Measurements from ENCODE around the gene CLINT1. TPM values are rescaled to one million over a fixed set of nuclear protein-coding genes. Genes with fewer than 3 reads are reported as not detected.

Gene CLINT1
- total and polyA plus RNA-seq, 2 of the 4 experiments (the other 2 are of a cell fraction) = 144 to 146 TPM

DNA sequence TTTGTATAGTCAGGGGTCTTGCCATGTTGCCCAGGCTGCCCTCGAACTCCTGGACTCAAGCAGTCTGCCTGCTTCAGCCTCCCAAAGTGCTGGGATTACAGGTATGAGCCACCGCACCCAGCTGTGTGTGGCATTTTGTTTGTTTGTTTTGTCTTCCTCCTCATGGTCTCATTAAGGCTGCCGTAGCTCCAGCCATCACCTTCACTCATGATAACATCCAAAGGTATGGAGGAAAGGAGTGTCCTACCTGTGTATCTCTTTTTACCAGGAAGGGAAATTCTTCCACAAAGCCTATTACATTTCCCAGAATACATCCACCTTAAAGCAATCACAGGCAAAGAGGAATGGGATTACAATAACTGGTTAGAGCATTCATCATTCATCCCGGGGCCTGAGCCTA is 88.3 kb downstream of the CLINT1 start:
- in situ Hi-C loops (cut with MboI; ENCODE audit: low sequenced_read_pairs) = no loop called here
- no peak overlapping the region for H4K5ac ChIP-seq (ENCODE audit: low read depth, low read length)
- H4K91ac ChIP-seq (ENCODE audit: insufficient read depth, low read depth, low read length) = no peak overlapping the region
- no CpG with 5 or more reads among the region's 4 CpGs for WGBS, 2 experiments (ENCODE audit: extremely low coverage in 2 of 2, insufficient read length in 1 of 2)
- no peaks in the 10 kb centered on the region for H3K36me3 ChIP-seq (ENCODE audit: control insufficient read depth, insufficient read depth, low read length)
- ChIA-PET CTCF (no interaction called here), POLR2A (ENCODE audit: unreplicated experiment) (no interaction called here)
- H4K20me1 ChIP-seq (ENCODE audit: insufficient read depth, low read length) = no peaks in the 10 kb centered on the region
- H3K14ac ChIP-seq (replicated peaks; ENCODE audit: low read depth, low read length) = no peak overlapping the region
- TF ChIP-seq FOS (IDR thresholded peaks at IDR 0.05; ENCODE audit: low read depth, low read length) (no peak), RAD21 (IDR thresholded peaks at IDR 0.05; ENCODE audit: low read length) (no peak), NFE2L2 (IDR thresholded peaks at IDR 0.05; ENCODE audit: low read depth, low read length) (no peak), RCOR1 (IDR thresholded peaks at IDR 0.05; ENCODE audit: insufficient replicate concordance, low read length) (no peak), MAFK (IDR thresholded peaks at IDR 0.05; ENCODE audit: low read depth, low read length) (no peak), CHD1 (IDR thresholded peaks at IDR 0.05; ENCODE audit: low read depth, low read length) (no peak), SMC3 (IDR thresholded peaks at IDR 0.05; ENCODE audit: low read depth, low read length) (no peak), POLR2A (IDR thresholded peaks at IDR 0.05; ENCODE audit: low read depth, low read length) (no peak), CEBPB (IDR thresholded peaks at IDR 0.05; ENCODE audit: low read depth, low read length) (no peak), MXI1 (IDR thresholded peaks at IDR 0.05; ENCODE audit: borderline replicate concordance, low read depth, low read length) (no peak), MAZ (IDR thresholded peaks at IDR 0.05; ENCODE audit: borderline replicate concordance, low read depth, low read length) (no peak), RFX5 (IDR thresholded peaks at IDR 0.05; ENCODE audit: low read depth, low read length) (no peak), BHLHE40 (IDR thresholded peaks at IDR 0.05; ENCODE audit: low read depth, low read length) (no peak)
- TF ChIP-seq, protein P1, sequence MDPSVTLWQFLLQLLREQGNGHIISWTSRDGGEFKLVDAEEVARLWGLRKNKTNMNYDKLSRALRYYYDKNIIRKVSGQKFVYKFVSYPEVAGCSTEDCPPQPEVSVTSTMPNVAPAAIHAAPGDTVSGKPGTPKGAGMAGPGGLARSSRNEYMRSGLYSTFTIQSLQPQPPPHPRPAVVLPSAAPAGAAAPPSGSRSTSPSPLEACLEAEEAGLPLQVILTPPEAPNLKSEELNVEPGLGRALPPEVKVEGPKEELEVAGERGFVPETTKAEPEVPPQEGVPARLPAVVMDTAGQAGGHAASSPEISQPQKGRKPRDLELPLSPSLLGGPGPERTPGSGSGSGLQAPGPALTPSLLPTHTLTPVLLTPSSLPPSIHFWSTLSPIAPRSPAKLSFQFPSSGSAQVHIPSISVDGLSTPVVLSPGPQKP (IDR thresholded peaks at IDR 0.05; ENCODE audit: borderline replicate concordance, low read depth, low read length) = no peak
- TF ChIP-seq, protein P2, sequence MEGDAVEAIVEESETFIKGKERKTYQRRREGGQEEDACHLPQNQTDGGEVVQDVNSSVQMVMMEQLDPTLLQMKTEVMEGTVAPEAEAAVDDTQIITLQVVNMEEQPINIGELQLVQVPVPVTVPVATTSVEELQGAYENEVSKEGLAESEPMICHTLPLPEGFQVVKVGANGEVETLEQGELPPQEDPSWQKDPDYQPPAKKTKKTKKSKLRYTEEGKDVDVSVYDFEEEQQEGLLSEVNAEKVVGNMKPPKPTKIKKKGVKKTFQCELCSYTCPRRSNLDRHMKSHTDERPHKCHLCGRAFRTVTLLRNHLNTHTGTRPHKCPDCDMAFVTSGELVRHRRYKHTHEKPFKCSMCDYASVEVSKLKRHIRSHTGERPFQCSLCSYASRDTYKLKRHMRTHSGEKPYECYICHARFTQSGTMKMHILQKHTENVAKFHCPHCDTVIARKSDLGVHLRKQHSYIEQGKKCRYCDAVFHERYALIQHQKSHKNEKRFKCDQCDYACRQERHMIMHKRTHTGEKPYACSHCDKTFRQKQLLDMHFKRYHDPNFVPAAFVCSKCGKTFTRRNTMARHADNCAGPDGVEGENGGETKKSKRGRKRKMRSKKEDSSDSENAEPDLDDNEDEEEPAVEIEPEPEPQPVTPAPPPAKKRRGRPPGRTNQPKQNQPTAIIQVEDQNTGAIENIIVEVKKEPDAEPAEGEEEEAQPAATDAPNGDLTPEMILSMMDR (conservative IDR thresholded peaks at IDR 0.05; ENCODE audit: low read depth, low read length) = no peak
- TF ChIP-seq, protein P3, sequence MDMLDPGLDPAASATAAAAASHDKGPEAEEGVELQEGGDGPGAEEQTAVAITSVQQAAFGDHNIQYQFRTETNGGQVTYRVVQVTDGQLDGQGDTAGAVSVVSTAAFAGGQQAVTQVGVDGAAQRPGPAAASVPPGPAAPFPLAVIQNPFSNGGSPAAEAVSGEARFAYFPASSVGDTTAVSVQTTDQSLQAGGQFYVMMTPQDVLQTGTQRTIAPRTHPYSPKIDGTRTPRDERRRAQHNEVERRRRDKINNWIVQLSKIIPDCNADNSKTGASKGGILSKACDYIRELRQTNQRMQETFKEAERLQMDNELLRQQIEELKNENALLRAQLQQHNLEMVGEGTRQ (IDR thresholded peaks at IDR 0.05; ENCODE audit: low read depth, low read length) = no peak
- no peak overlapping the region for H3K9ac ChIP-seq (ENCODE audit: low read depth, low read length)
- no peak overlapping the region for H3K4me3 ChIP-seq (ENCODE audit: insufficient read depth, low read depth, low read length)
- H2AFZ ChIP-seq (replicated peaks; ENCODE audit: low read length, poor library complexity) = no peak overlapping the region
- no peak overlapping the region for H3K23ac ChIP-seq (ENCODE audit: low read depth, low read length)
- no peak overlapping the region for H2AK9ac ChIP-seq (replicated peaks; ENCODE audit: low read depth, low read length, poor library complexity)
- H3K9me1 ChIP-seq (ENCODE audit: insufficient read depth, low read length) = 0 out of 2 replicates have a peak, but pooled peaks cover 6% of the 10 kb centered on the region
- no peaks in the 10 kb centered on the region for H3K79me1 ChIP-seq (ENCODE audit: low read depth in 1 of 2, low read length in 2 of 2)
- dilution Hi-C loops (cut with HindIII; ENCODE audit: low sequenced_read_pairs, unreplicated experiment) = no loop called here
- ATAC-seq (ENCODE audit: low read depth) = no peak
- no peak overlapping the region for H3K18ac ChIP-seq (ENCODE audit: low read depth, low read length)
- no TSS peak for BruUV-seq (replicated peaks)
- no peak overlapping the region for H3K56ac ChIP-seq (ENCODE audit: extremely low read depth, insufficient read depth, low read length)
- no peak for DNase-seq
- H3K27ac ChIP-seq (ENCODE audit: insufficient read depth, low read length) = no peak overlapping the region
- H3K27me3 ChIP-seq (ENCODE audit: control insufficient read depth, insufficient read depth, low read length) = peaks cover 2% of the 10 kb centered on the region; the same call in 1 of the 2 replicates
- H2BK120ac ChIP-seq (ENCODE audit: low read depth, low read length) = no peak overlapping the region
- no peak overlapping the region for H2AK5ac ChIP-seq (ENCODE audit: low read depth, low read length)
- no peak overlapping the region for H2BK15ac ChIP-seq (ENCODE audit: low read depth, low read length)
- peaks cover 3% of the 10 kb centered on the region; the same call in 1 of the 2 replicates for H3K4me1 ChIP-seq (ENCODE audit: control insufficient read depth, insufficient read depth, low read length)
- no peak overlapping the region for H3K4me2 ChIP-seq (ENCODE audit: low read depth, low read length)
- H2BK20ac ChIP-seq (ENCODE audit: low read depth, low read length) = no peak overlapping the region
- H2BK5ac ChIP-seq (ENCODE audit: low read depth, low read length, poor library complexity, severe bottlenecking) = no peak overlapping the region
- no peaks in the 10 kb centered on the region for H3K9me3 ChIP-seq (ENCODE audit: control insufficient read depth, insufficient read depth, low read length)
- H4K8ac ChIP-seq (ENCODE audit: low read depth in 2 of 2, low read length in 2 of 2) = no peak overlapping the region
- intact Hi-C loops (cut with micrococcal nuclease) = loop anchor here (5.0 kb wide), 1 partner anchor 542 kb away; no protein-coding TSS in a partner anchor
- H3K4ac ChIP-seq (ENCODE audit: low read depth, low read length) = no peak overlapping the region

Measured in IMR-90 (cell line).